Spleen (tissue), 7 donors: ENCODE measurements around the gene NCDN.

Source experiments
- CTCF ChIP-seq, 11 experiments: fragments of 200-600 bp in 7 of 11; fragments of 450-650 bp in 4 of 11; sonication (generic) in 4 of 11; IDR thresholded peaks in 8 of 11; conservative IDR thresholded peaks in 3 of 11; 1 replicate in 7 of 11; 2 replicates in 4 of 11; pipeline versions ENCODE4 v1.4.0 to v1.8.0; 2016 to 2021; ENCODE audit warnings: antibody characterized with exemption in 11 of 11, inconsistent platforms in 4 of 11, mild to moderate bottlenecking in 1 of 11
- POLR2A ChIP-seq, 3 donors: fragments of 450-650 bp; IDR thresholded peaks; one replicate each; pipeline ENCODE4 v1.5.1; 2017; ENCODE audit warnings: antibody characterized with exemption in 3 of 3, mild to moderate bottlenecking in 1 of 3
- POLR2AphosphoS5 ChIP-seq, 3 donors: sonication (generic); formaldehyde crosslinking; IDR thresholded peaks; one replicate each; pipeline ENCODE4 v1.5.1; 2017; ENCODE audit warnings: antibody characterized with exemption in 3 of 3
- donor health status: DM: no; HTN: no; CAD: no; lungs with moderate emphysema.
- donor health status: DM: no; HTN: no; CAD: no.
- donor health status: DM: no; HTN: no; CAD: no.

GRCh38 chr1:35587736-35588135 lies 30.1 kb downstream of the NCDN start:
- TF ChIP-seq CTCF (IDR thresholded peaks at IDR 0.05 in 8 of 11, conservative IDR thresholded peaks at IDR 0.05 in 3 of 11) (no peak), POLR2AphosphoS5 (IDR thresholded peaks at IDR 0.05) (no peak), POLR2A (IDR thresholded peaks at IDR 0.05) (no peak)
